Fibroblast of mammary gland (primary cell): ENCODE results near the gene WDR83.
"Not testable (repeated sequence)": the region's sequence is repeated elsewhere in the genome, so short reads cannot be mapped to it uniquely, and the experiment has no call there.

Source experiments
- DNase-seq: peaks from one replicate; pipeline ENCODE4 v3.0.0-alpha.2; 2010; ENCODE audit warnings: low read depth
- H3K4me3 ChIP-seq: 2 replicates; pipeline ENCODE4 v1.5.1; 2011; ENCODE audit warnings: low read depth, mild to moderate bottlenecking, low read length, moderate library complexity; ENCODE audit not compliant: control insufficient read depth
- TF ChIP-seq, protein P1 (sequence below): conservative IDR thresholded peaks from 2 replicates; pipeline ENCODE4 v1.5.1; 2011; ENCODE audit warnings: low read depth, low read length, inconsistent platforms; ENCODE audit not compliant: control insufficient read depth, insufficient read depth

The WDR83 gene

DNA sequence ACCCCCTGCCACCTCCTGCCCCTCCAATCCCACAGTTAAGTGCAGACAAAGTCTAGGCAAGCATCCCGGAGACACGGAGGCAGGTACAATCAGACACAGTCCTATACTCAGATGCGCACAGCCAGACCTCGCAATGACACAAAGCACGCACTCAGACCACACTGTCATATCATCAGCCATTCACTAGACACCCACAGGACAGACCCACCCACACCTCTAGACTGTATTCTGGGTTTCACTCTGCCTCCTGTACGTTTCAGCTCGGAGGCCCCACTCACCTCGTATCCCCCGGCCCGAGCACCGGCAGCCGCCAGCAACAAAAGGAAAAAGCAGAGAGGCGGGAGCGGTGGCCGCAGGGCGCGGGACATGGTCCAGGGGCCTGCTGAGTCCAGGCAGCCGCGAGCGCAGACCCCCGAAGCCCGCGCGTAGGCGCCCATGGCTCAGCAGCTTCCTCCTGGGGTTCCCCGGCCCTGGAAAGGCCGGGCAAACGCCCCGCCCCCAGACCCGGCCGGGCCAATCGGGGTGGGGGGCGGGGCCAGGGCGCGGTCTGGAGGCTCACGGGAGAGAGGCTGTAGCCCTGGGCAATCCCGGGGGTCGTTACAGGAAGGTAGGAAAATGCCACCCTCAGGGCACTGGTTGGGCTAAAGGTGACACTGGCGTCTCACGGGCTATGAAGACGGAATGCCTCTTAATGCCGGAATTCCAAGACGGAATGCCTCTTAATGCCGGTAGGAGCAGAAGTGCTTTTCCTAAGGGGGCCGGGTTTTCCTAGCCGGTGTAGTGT lies at the start of gene WDR83, which contains the start of gene MAN2B1:
Gene WDR83 (plus strand): TSS at position 543 of the 784 bp plus-strand sequence. CDS start 2,984 bp downstream, outside the sequence.
Gene MAN2B1 (minus strand): TSS at position 478 of the 784 bp plus-strand sequence. CDS start 41 bp downstream, at position 437.
- DNase-seq: peak; percentile 40
- TF ChIP-seq, protein P1, sequence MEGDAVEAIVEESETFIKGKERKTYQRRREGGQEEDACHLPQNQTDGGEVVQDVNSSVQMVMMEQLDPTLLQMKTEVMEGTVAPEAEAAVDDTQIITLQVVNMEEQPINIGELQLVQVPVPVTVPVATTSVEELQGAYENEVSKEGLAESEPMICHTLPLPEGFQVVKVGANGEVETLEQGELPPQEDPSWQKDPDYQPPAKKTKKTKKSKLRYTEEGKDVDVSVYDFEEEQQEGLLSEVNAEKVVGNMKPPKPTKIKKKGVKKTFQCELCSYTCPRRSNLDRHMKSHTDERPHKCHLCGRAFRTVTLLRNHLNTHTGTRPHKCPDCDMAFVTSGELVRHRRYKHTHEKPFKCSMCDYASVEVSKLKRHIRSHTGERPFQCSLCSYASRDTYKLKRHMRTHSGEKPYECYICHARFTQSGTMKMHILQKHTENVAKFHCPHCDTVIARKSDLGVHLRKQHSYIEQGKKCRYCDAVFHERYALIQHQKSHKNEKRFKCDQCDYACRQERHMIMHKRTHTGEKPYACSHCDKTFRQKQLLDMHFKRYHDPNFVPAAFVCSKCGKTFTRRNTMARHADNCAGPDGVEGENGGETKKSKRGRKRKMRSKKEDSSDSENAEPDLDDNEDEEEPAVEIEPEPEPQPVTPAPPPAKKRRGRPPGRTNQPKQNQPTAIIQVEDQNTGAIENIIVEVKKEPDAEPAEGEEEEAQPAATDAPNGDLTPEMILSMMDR: no peak

DNA sequence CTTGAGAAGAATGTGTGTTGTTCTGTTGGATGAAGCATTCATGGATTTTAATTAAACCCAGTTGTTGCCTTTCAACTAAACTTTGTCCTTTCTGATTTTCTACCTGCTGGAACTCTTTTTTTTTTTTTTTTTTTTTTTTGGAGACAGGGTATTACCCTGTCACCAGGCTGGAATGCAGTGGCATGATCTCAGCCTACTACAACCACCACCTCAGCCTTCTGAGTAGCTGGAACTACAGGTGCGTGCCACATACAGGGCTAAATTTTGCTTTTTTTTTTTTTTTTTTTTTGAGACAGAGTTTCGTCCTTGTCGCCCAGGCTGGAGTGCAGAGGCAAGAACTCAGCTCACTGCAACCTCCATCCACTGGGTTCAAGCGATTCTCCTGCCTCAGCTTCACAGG lies 49.0 kb upstream of the WDR83 start:
- H3K4me3 ChIP-seq: no peak overlapping the region
- TF ChIP-seq, protein P1: no peak
- DNase-seq: no peak

More for the DNA sequence above, at the start of gene WDR83, which contains the start of gene MAN2B1:
- peak within 1 kb of the TSS; percentile 68 for H3K4me3 ChIP-seq

DNA sequence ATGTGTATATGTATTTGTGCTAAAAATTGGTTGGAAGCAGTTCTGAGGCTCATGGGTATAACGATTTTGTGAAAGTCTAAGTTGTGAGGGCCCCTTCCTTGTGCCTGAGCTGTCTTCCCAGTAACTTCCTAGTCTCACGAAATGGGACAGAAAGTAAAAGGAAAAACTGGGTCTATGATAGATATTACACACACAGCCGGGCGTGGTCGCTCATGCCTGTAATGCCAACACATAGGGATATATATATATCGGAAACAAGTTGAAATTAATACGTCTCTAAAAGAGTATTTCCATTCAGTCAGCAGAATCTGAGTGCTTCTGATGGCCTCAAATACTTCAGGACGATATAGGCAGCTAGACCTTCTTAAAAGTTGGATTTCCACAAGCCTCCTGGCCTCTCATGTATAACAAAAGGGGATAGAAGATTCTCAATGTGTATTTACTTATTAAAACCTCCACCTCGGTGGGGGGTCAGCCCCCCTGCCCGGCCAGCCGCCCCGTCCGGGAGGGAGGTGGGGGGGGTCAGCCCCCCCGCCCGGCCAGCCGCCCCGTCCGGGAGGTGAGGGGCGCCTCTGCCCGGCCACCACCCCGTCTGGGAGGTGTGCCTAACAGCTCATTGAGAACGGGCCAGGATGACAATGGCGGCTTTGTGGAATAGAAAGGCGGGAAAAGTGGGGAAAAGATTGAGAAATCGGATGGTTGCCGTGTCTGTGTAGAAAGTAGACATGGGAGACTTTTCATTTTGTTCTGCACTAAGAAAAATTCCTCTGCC lies 45.2 kb upstream of the WDR83 start:
- not testable (repeated sequence) for H3K4me3 ChIP-seq, DNase-seq

DNA sequence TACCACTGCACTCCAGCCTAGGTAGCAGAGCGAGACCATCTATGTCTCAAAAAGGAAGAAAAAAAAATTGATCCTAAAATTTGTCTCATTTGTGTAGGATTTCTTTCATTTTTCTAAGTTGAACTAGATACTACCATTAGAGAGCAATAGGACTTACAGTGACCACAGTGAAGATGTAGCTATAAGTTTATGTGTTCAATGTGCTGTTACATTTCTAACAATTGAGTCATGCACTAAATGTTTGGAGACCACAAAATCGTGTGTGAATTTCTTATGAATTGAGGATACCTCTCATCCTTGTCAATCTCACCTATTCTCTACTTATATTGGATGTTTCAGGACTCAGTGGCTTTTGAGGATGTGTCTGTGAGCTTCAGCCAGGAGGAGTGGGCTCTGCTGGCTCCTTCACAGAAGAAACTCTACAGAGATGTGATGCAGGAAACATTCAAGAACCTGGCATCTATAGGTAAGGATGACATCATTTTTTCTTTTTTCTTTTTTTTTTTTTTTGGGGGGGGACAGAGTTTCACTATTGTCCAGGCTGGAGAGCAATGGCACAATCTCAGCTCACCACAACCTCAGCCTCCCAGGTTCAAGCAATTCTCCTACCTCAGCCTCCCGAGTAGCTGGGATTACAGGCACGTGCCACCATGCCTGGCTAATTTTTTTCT lies 43.1 kb upstream of the WDR83 start:
- no peak for DNase-seq
- TF ChIP-seq, protein P1: no peak
- H3K4me3 ChIP-seq: no peak overlapping the region

DNA sequence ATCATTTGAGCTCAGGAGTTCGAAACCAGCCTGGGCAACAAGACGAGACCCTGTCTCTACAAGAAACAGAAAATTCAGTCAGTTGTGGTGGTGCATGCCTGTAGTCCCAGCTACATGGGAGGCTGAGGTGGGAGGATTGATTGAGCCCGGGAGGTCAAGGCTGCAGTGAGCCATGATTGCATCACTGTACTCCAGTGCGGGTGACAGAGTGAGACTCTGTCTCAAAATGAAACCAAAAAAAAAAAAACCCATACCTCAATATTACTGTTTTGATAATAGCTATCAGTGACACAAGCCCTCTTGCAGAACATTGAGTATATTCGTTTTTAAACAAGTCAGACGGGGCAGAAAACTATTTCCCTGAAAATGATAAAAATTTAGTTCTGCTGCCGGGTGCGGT lies 39.6 kb upstream of the WDR83 start:
- no peak overlapping the region for H3K4me3 ChIP-seq
- DNase-seq: no peak
- TF ChIP-seq, protein P1: no peak

- DNase-seq: peak; percentile 54
- no peak overlapping the region for H3K4me3 ChIP-seq
- TF ChIP-seq, protein P1: no peak
Measured at GRCh38 chr19:12628040-12629022, 38.3 kb upstream of the WDR83 start.
